ENCODE data around the gene RGS11. TPM values are rescaled to one million over a fixed set of nuclear protein-coding genes. Genes with fewer than 3 reads are reported as not detected.

The RGS11 gene
- total RNA-seq, 2 experiments from 2014 or later: not detected

DNA sequence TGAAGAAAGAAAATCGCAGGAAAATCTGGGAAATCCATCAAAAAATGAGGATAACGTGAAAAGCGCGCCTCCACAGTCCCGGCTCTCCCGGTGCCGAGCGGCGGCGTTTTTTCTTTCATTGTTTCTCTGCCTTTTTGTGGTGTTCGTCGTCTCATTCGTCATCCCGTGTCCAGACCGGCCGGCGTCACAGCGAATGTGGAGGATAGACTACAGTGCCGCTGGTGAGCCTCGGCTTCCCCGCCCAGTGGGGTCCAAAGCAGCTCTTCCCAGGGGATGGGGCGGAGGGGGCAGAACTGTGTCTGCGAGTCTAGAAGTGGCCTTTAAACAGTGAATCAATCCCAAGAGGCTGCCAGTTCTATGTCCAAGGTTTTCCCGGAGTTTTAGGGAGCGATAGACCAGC is 21.3 kb downstream of the RGS11 start:
- DNase-seq: no peak
- TF ChIP-seq, protein P1, sequence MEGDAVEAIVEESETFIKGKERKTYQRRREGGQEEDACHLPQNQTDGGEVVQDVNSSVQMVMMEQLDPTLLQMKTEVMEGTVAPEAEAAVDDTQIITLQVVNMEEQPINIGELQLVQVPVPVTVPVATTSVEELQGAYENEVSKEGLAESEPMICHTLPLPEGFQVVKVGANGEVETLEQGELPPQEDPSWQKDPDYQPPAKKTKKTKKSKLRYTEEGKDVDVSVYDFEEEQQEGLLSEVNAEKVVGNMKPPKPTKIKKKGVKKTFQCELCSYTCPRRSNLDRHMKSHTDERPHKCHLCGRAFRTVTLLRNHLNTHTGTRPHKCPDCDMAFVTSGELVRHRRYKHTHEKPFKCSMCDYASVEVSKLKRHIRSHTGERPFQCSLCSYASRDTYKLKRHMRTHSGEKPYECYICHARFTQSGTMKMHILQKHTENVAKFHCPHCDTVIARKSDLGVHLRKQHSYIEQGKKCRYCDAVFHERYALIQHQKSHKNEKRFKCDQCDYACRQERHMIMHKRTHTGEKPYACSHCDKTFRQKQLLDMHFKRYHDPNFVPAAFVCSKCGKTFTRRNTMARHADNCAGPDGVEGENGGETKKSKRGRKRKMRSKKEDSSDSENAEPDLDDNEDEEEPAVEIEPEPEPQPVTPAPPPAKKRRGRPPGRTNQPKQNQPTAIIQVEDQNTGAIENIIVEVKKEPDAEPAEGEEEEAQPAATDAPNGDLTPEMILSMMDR (IDR thresholded peaks at IDR 0.05): no peak
- no peak overlapping the region for H3K4me3 Mint-ChIP-seq
- ChIA-PET POLR2A (interaction anchor here (1.0 to 1.8 kb wide), 3 partner anchors 10 to 70 kb away, joined by 3 to 7 read pairs (median 3); partner anchors contain the start of gene FAM234A), CTCF (interaction anchor here (1.4 to 2.0 kb wide), 2 partner anchors 19 to 100 kb away, joined by 3 to 11 read pairs; partner anchors contain the start of gene FAM234A)
- no peak overlapping the region for H3K27ac Mint-ChIP-seq
- no peak for ATAC-seq
- no peaks in the 10 kb centered on the region for H3K27me3 Mint-ChIP-seq
- peaks cover 27% of the 10 kb centered on the region for H3K4me1 Mint-ChIP-seq (ENCODE audit: low read depth)
- intact Hi-C loops (cut with micrococcal nuclease): no loop called here
- no peaks in the 10 kb centered on the region for H3K9me3 Mint-ChIP-seq
- H3K36me3 Mint-ChIP-seq (ENCODE audit: low read depth): peaks cover 5% of the 10 kb centered on the region

DNA sequence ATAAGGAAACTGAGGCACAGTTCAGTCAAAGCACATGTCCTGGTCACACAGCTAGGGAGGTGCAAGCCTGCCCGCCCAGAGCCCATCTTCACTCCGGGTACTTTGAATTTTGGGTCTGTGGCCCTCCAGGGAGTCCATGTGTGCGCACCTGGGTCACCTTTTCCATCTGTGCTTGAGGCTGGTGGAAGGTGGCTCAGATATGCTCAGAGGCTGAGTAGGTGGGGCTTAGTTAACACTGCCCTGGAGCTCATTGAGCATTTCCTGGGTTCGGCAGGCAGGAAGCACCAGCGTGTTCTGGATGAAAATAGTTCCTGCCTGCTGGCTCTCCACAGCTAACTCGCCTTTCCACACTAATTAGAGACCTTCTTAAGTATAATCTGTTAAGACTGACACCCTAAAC is 21.9 kb downstream of the RGS11 start:
- ChIA-PET POLR2A (interaction anchor here (1.0 to 1.8 kb wide), 3 partner anchors 10 to 70 kb away, joined by 3 to 7 read pairs (median 3); partner anchors contain the start of gene FAM234A), CTCF (interaction anchor here (1.4 to 2.0 kb wide), 2 partner anchors 19 to 100 kb away, joined by 3 to 11 read pairs; partner anchors contain the start of gene FAM234A)
- peak; percentile 37 for DNase-seq
- peak; percentile 51 for ATAC-seq
- H3K9me3 Mint-ChIP-seq: no peaks in the 10 kb centered on the region
- TF ChIP-seq, protein P1 (IDR thresholded peaks at IDR 0.05): no peak
- H3K4me3 Mint-ChIP-seq: no peak overlapping the region
- peak overlapping the region; percentile 52 for H3K27ac Mint-ChIP-seq
- peaks cover 5% of the 10 kb centered on the region for H3K36me3 Mint-ChIP-seq (ENCODE audit: low read depth)
- peaks cover 27% of the 10 kb centered on the region for H3K4me1 Mint-ChIP-seq (ENCODE audit: low read depth)
- H3K27me3 Mint-ChIP-seq: no peaks in the 10 kb centered on the region
- intact Hi-C loops (cut with micrococcal nuclease): no loop called here

DNA sequence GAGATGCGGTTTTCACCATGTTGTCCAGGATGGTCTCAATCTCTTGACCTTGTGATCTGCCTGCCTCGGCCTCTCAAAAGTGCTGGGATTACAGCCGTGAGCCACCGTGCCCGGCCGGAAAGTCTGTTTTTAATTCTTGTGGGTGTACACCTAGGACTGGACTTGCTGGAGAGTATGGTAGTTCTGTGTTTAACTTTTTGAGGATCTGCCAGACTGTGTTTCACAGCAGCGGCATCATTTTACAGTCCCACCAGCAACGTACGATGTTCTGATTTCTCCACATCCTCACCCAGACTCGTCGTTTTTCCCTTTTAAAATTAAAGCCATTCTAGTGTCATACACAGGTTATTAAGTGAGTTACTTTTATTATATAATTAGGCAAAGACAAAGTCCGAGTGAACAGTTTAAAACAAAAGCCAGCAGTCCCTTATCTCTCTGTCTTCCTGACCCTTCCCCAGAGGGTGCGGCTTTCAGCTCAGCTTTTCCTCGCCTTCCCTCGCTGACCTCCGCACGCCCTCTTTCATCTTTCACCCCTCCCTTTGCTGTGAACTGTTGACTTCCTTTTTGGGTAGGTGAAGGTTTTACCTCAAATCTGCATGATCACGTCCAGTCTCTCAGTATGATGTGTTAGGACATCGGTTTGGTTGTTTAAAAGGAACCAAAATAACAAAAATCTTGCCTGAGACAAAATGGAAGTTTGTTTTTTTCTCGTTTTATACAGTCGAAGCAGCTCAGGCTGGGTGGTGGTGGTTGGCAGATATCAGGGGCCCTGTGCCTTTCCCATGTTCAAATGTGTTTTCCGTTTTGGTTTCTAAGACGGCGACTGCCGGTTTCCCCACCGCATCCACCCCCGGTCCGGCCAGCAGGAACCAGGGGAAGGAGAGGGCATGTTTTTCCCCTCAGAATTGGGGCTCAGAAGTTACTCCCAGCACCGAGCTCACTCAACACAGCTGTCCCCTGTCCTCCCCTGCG is 23.1 kb downstream of the RGS11 start:
- H3K27ac Mint-ChIP-seq: peak overlapping the region; percentile 92
- intact Hi-C loops (cut with micrococcal nuclease): no loop called here
- ATAC-seq: peak; percentile 81
- POLR2A ChIA-PET: interaction anchor here (0.5 to 1.8 kb wide), 5 partner anchors 17 to 194 kb away, joined by 3 to 7 read pairs (median 3); partner anchors contain the start of genes FAM234A and LUC7L
- H3K4me3 Mint-ChIP-seq: peak overlapping the region; percentile 70
- DNase-seq: peak; percentile 63
- no peaks in the 10 kb centered on the region for H3K9me3 Mint-ChIP-seq
- TF ChIP-seq, protein P1 (IDR thresholded peaks at IDR 0.05): no peak
- CTCF ChIA-PET: interaction anchor here (0.6 to 2.0 kb wide), 5 partner anchors 11 to 109 kb away, joined by 3 to 11 read pairs (median 3); partner anchors contain the start of gene FAM234A
- peaks cover 27% of the 10 kb centered on the region for H3K4me1 Mint-ChIP-seq (ENCODE audit: low read depth)
- no peaks in the 10 kb centered on the region for H3K27me3 Mint-ChIP-seq
- peaks cover 5% of the 10 kb centered on the region for H3K36me3 Mint-ChIP-seq (ENCODE audit: low read depth)

DNA sequence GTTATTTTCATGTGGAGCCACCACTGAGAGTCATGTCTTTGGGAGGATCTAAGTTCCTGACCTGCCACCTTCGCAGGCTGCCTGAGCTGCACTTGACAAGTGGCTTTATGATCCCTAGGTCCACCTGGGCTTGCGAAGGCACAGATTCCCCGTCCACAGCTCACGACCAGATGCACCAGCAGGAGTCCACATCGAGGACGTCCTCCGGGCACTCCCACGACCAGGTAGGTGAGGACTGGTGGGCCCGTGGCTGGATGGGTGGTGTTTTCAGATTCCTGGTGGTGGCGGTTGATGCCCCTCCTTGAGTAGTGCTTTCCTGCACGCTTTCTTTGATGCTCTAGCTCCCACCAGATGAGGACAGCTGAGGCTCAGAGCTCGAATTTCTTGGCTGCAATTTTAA is 26.3 kb downstream of the RGS11 start:
- Mint-ChIP-seq H3K9me3 (no peaks in the 10 kb centered on the region), H3K4me3 (no peak overlapping the region), H3K27me3 (no peaks in the 10 kb centered on the region), H3K4me1 (ENCODE audit: low read depth) (peaks cover 23% of the 10 kb centered on the region), H3K27ac (no peak overlapping the region), H3K36me3 (ENCODE audit: low read depth) (peaks cover 3% of the 10 kb centered on the region)
- ChIA-PET POLR2A (interaction anchor here (0.6 to 1.2 kb wide), 3 partner anchors 11 to 36 kb away, joined by 3 to 5 read pairs (median 3); no protein-coding TSS in a partner anchor), CTCF (interaction anchor here (1.1 to 1.3 kb wide), 2 partner anchors 9 to 142 kb away, joined by 4 to 5 read pairs; no protein-coding TSS in a partner anchor)
- intact Hi-C loops (cut with micrococcal nuclease): no loop called here
- DNase-seq (no peak), ATAC-seq (no peak)
- TF ChIP-seq, protein P1 (IDR thresholded peaks at IDR 0.05): no peak
